Posterior cingulate gyrus (tissue), 11 donors: Measurements from ENCODE around the gene CLDN9.
"Not testable (repeated sequence)": the region's sequence is repeated elsewhere in the genome, so short reads cannot be mapped to it uniquely, and the experiment has no call there.

Source experiments
- DNase-seq, 10 donors: peaks; one replicate each; pipeline versions ENCODE4 v3.0.0 to v3.0.0-alpha.2; 2020 to 2021; ENCODE audit warnings: mixed read lengths in 3 of 10
- intact Hi-C: fragments of 100-400 bp; cut with DNase I; formaldehyde crosslinking; loops from one replicate; pipeline ENCODE4 v1.15.1; 2023

Gene CLDN9

GRCh38 chr16:3051009-3051408 lies 38.3 kb downstream of the CLDN9 start:
- intact Hi-C loops: no loop called here
- DNase-seq: no peak

- intact Hi-C loops: no loop called here
- DNase-seq: no peak
These were observed 38.8 kb downstream of the CLDN9 start for GRCh38 chr16:3051494-3051893.

- DNase-seq, intact Hi-C loops: not testable (repeated sequence)
These were observed 40.0 kb downstream of the CLDN9 start for GRCh38 chr16:3052571-3053329.

- DNase-seq, intact Hi-C loops: not testable (repeated sequence)
These were observed 40.6 kb downstream of the CLDN9 start for GRCh38 chr16:3053330-3053710.

- intact Hi-C loops: loop anchor here (5.0 kb wide), 1 partner anchor 57 kb away; the partner anchor contains the start of gene ZNF205
- peak in 1 of 10 donors; percentile 46 for DNase-seq
These were observed 42.4 kb downstream of the CLDN9 start for GRCh38 chr16:3054965-3055733.

- peak in 1 of 10 donors; percentile 74 for DNase-seq
- intact Hi-C loops: loop anchor here (5.0 kb wide), 1 partner anchor 57 kb away; the partner anchor contains the start of gene ZNF205
These were observed 43.0 kb downstream of the CLDN9 start for GRCh38 chr16:3055734-3056115.

- DNase-seq: peak in 1 of 10 donors; percentile 43
These were observed 43.8 kb downstream of the CLDN9 start for GRCh38 chr16:3056336-3057180.

GRCh38 chr16:3057181-3058138 lies 44.7 kb downstream of the CLDN9 start:
- intact Hi-C loops: loop anchor here (2.0 to 5.0 kb wide), 3 partner anchors 55 to 109 kb away; partner anchors contain the start of gene ZNF205
- DNase-seq: peak in 1 of 10 donors; percentile 63

More at GRCh38 chr16:3056336-3057180, 43.8 kb downstream of the CLDN9 start:
- intact Hi-C loops: loop anchor here (5.0 kb wide), 1 partner anchor 56 kb away; the partner anchor contains the start of gene ZNF205

- peak in 9 of 10 donors; percentile 21 to 87 (median 46) for DNase-seq
- intact Hi-C loops: loop anchor here (2.0 to 5.0 kb wide), 3 partner anchors 54 to 108 kb away; partner anchors contain the start of gene ZNF205
These were observed 45.7 kb downstream of the CLDN9 start for GRCh38 chr16:3058139-3059030.

- DNase-seq: peak; percentile 61 to 97 (median 78)
- intact Hi-C loops: loop anchor here (2.0 to 5.0 kb wide), 3 partner anchors 53 to 108 kb away; partner anchors contain the start of gene ZNF205
These were observed 46.5 kb downstream of the CLDN9 start for GRCh38 chr16:3059041-3059722.

- DNase-seq: peak in 1 of 10 donors; percentile 67
- intact Hi-C loops: loop anchor here (2.0 to 5.0 kb wide), 3 partner anchors 53 to 107 kb away; partner anchors contain the start of gene ZNF205
These were observed 47.1 kb downstream of the CLDN9 start for GRCh38 chr16:3059723-3060242.

GRCh38 chr16:3060339-3061127 lies 47.8 kb downstream of the CLDN9 start:
- DNase-seq: no peak

GRCh38 chr16:3062553-3062952 lies 49.8 kb downstream of the CLDN9 start:
- intact Hi-C loops: no loop called here
- DNase-seq: no peak

More at GRCh38 chr16:3060339-3061127, 47.8 kb downstream of the CLDN9 start:
- intact Hi-C loops: no loop called here

- no peak for DNase-seq
- intact Hi-C loops: no loop called here
These were observed 51.1 kb downstream of the CLDN9 start for GRCh38 chr16:3063625-3064386.
